Trophoblast cell (in vitro differentiated cells and primary cell): ENCODE data around the gene ENAH.

Experiments used
- DNase-seq, 2 donors: peaks; one replicate each; pipeline ENCODE4 v3.0.0-alpha.2; 2016
- H2AFZ ChIP-seq: 2 replicates; pipeline ENCODE4 v1.6.1; 2013; ENCODE audit warnings: low read length, moderate library complexity, mild to moderate bottlenecking; ENCODE audit not compliant: insufficient read depth, poor library complexity
- H2AK5ac ChIP-seq: 2 replicates; pipeline ENCODE4 v1.6.1; 2013; ENCODE audit warnings: mild to moderate bottlenecking, low read length
- H2BK120ac ChIP-seq: 2 replicates; pipeline ENCODE4 v1.6.1; 2013; ENCODE audit warnings: low read length, mild to moderate bottlenecking, moderate library complexity; ENCODE audit not compliant: insufficient read depth, poor library complexity
- H2BK12ac ChIP-seq: 2 replicates; pipeline ENCODE4 v1.6.1; 2013; ENCODE audit warnings: mild to moderate bottlenecking, low read length, moderate library complexity
- H2BK5ac ChIP-seq: 2 replicates; pipeline ENCODE4 v1.6.1; 2013; ENCODE audit warnings: low read length, low read depth, moderate library complexity, mild to moderate bottlenecking; ENCODE audit not compliant: poor library complexity
- H3K14ac ChIP-seq: 2 replicates; pipeline ENCODE4 v1.6.1; 2013; ENCODE audit warnings: mild to moderate bottlenecking, low read length
- H3K18ac ChIP-seq: 2 replicates; pipeline ENCODE4 v1.6.1; 2013; ENCODE audit warnings: mild to moderate bottlenecking, low read length
- H3K23ac ChIP-seq: 2 replicates; pipeline ENCODE4 v1.6.1; 2013; ENCODE audit warnings: low read length
- H3K27ac ChIP-seq: 2 replicates; pipeline ENCODE4 v1.5.1; 2013; ENCODE audit warnings: low read depth, mild to moderate bottlenecking, inconsistent platforms, low read length, moderate library complexity
- H3K27me3 ChIP-seq: 2 replicates; pipeline ENCODE4 v1.6.1; 2013; ENCODE audit warnings: inconsistent platforms, mild to moderate bottlenecking, low read length, moderate library complexity; ENCODE audit not compliant: insufficient read depth
- H3K36me3 ChIP-seq, 2 experiments: 1 replicate in 1 of 2; 2 replicates in 1 of 2; pipeline ENCODE4 v1.6.1; 2013; ENCODE audit warnings: low read length in 2 of 2, mild to moderate bottlenecking in 2 of 2, moderate library complexity in 1 of 2; ENCODE audit not compliant: insufficient read depth in 2 of 2, control insufficient read depth in 1 of 2
- H3K4ac ChIP-seq: 2 replicates; pipeline ENCODE4 v1.6.1; 2013; ENCODE audit warnings: low read depth, mild to moderate bottlenecking, low read length, moderate library complexity
- H3K4me1 ChIP-seq, 2 experiments: 1 replicate in 1 of 2; 2 replicates in 1 of 2; pipeline ENCODE4 v1.6.1; 2013; ENCODE audit warnings: low read length in 2 of 2, mild to moderate bottlenecking in 2 of 2, moderate library complexity in 1 of 2; ENCODE audit not compliant: insufficient read depth in 2 of 2, control insufficient read depth in 1 of 2
- H3K4me2 ChIP-seq: 2 replicates; pipeline ENCODE4 v1.6.1; 2013; ENCODE audit warnings: inconsistent platforms, mild to moderate bottlenecking, low read length, moderate library complexity
- H3K4me3 ChIP-seq: 2 replicates; pipeline ENCODE4 v1.5.1; 2013; ENCODE audit warnings: mild to moderate bottlenecking, low read depth, low read length, inconsistent platforms
- H3K79me1 ChIP-seq: one replicate; pipeline ENCODE4 v1.6.1; 2013; ENCODE audit warnings: low read length
- H3K79me2 ChIP-seq: 2 replicates; pipeline ENCODE4 v1.6.1; 2013; ENCODE audit warnings: low read length, mild to moderate bottlenecking; ENCODE audit not compliant: control insufficient read depth, insufficient read depth, poor library complexity
- H3K9ac ChIP-seq: 2 replicates; pipeline ENCODE4 v1.6.1; 2013; ENCODE audit warnings: mild to moderate bottlenecking, low read length
- H3K9me3 ChIP-seq: 2 replicates; pipeline ENCODE4 v1.6.1; 2013; ENCODE audit warnings: low read depth, mild to moderate bottlenecking, control low read depth, inconsistent platforms, low read length; ENCODE audit not compliant: insufficient read depth
- H4K12ac ChIP-seq: 2 replicates; pipeline ENCODE4 v1.6.1; 2013; ENCODE audit warnings: low read depth, mild to moderate bottlenecking, low read length, moderate library complexity
- H4K8ac ChIP-seq: 2 replicates; pipeline ENCODE4 v1.6.1; 2013; ENCODE audit warnings: low read depth, mild to moderate bottlenecking, low read length, moderate library complexity
- H4K91ac ChIP-seq: one replicate; pipeline ENCODE4 v1.6.1; 2013; ENCODE audit warnings: low read depth, mild to moderate bottlenecking, low read length, moderate library complexity
- WGBS: extraction: QIAGEN DNeasy Blood & Tissue Kit; methylation state at CpG from one replicate; pipeline ENCODE4 v1.1.7; 2013; ENCODE audit warnings: missing lambda C conversion rate; ENCODE audit not compliant: insufficient read length, insufficient coverage; ENCODE audit errors: extremely low coverage; 5-methylcytosine and 5-hydroxymethylcytosine counted together

ENAH gene

DNA sequence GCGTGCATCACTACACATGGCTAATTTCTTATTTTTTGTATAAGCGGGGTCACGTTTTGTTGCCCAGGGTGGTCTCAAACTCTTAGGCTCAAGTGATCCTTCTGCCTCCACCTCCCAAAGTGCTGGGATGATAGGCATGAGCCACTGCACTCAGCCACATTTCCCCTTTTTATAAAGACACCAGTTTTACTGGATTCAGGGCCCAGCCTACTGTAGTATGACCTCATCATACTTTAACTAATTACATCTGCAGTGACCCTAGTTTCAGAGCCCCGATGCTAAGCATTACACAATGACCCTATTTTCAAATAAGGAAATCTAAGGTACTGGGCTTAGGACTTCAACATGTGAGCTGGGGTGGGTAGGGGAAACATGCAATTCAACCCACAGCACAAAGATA is 31.8 kb upstream of the ENAH start:
- no peaks in the 10 kb centered on the region for H3K9me3 ChIP-seq
- WGBS: no CpG with 5 or more reads among the region's 4 CpGs
- H3K27me3 ChIP-seq: no peaks in the 10 kb centered on the region
- no peaks in the 10 kb centered on the region for H3K4me1 ChIP-seq
- no peak overlapping the region for H3K4me3 ChIP-seq
- no peak overlapping the region for H2AFZ ChIP-seq
- no peak overlapping the region for H2BK120ac ChIP-seq
- H4K91ac ChIP-seq: no peak overlapping the region
- no peak overlapping the region for H3K9ac ChIP-seq
- H3K23ac ChIP-seq: no peak overlapping the region
- no peak overlapping the region for H3K18ac ChIP-seq
- no peak overlapping the region for H4K8ac ChIP-seq
- H3K4ac ChIP-seq: no peak overlapping the region
- H3K36me3 ChIP-seq: no peaks in the 10 kb centered on the region
- no peak overlapping the region for H3K14ac ChIP-seq
- H3K4me2 ChIP-seq: no peak overlapping the region
- DNase-seq: no peak
- no peak overlapping the region for H4K12ac ChIP-seq
- no peak overlapping the region for H3K27ac ChIP-seq
- H2BK5ac ChIP-seq: no peak overlapping the region
- H2BK12ac ChIP-seq: no peak overlapping the region
- H3K79me2 ChIP-seq: no peaks in the 10 kb centered on the region
- H2AK5ac ChIP-seq: no peak overlapping the region
- no peaks in the 10 kb centered on the region for H3K79me1 ChIP-seq

GRCh38 chr1:225681231-225681630 is 28.3 kb upstream of the ENAH start:
- Histone ChIP-seq H2BK12ac (no peak overlapping the region), H2AK5ac (no peak overlapping the region), H3K23ac (no peak overlapping the region), H3K27ac (no peak overlapping the region), H3K79me1 (no peaks in the 10 kb centered on the region), H4K12ac (no peak overlapping the region), H3K4me1 (peaks cover 4 to 6% of the 10 kb centered on the region in 2 experiments), H3K4me3 (no peak overlapping the region), H3K14ac (no peak overlapping the region), H3K79me2 (no peaks in the 10 kb centered on the region), H3K18ac (no peak overlapping the region), H3K4me2 (no peak overlapping the region), H3K9me3 (no peaks in the 10 kb centered on the region), H3K9ac (no peak overlapping the region), H2AFZ (no peak overlapping the region), H4K91ac (no peak overlapping the region), H2BK5ac (no peak overlapping the region), H3K4ac (no peak overlapping the region), H2BK120ac (no peak overlapping the region), H3K36me3 (no peaks in the 10 kb centered on the region), H4K8ac (no peak overlapping the region), H3K27me3 (no peaks in the 10 kb centered on the region)
- no peak for DNase-seq
- WGBS: no CpG with 5 or more reads among the region's 2 CpGs

- H3K4me1 ChIP-seq: peaks cover 4 to 6% of the 10 kb centered on the region in 2 experiments
- H3K14ac ChIP-seq: no peak overlapping the region
- no peaks in the 10 kb centered on the region for H3K79me1 ChIP-seq
- no peak overlapping the region for H3K27ac ChIP-seq
- no peak overlapping the region for H3K9ac ChIP-seq
- H2AK5ac ChIP-seq: no peak overlapping the region
- H2BK12ac ChIP-seq: no peak overlapping the region
- WGBS: no CpG with 5 or more reads among the region's 2 CpGs
- no peaks in the 10 kb centered on the region for H3K36me3 ChIP-seq
- no peak for DNase-seq
- H2BK120ac ChIP-seq: no peak overlapping the region
- H3K4me3 ChIP-seq: no peak overlapping the region
- no peak overlapping the region for H3K4me2 ChIP-seq
- no peaks in the 10 kb centered on the region for H3K79me2 ChIP-seq
- H3K4ac ChIP-seq: no peak overlapping the region
- H4K12ac ChIP-seq: no peak overlapping the region
- H3K23ac ChIP-seq: no peak overlapping the region
- H4K91ac ChIP-seq: no peak overlapping the region
- no peak overlapping the region for H2AFZ ChIP-seq
- no peak overlapping the region for H2BK5ac ChIP-seq
- no peak overlapping the region for H3K18ac ChIP-seq
- H3K9me3 ChIP-seq: no peaks in the 10 kb centered on the region
- H4K8ac ChIP-seq: no peak overlapping the region
- no peaks in the 10 kb centered on the region for H3K27me3 ChIP-seq
These were observed 25.6 kb upstream of the ENAH start for GRCh38 chr1:225678545-225678944.

- no peak for DNase-seq
These were observed 24.6 kb upstream of the ENAH start for GRCh38 chr1:225677350-225678124.

More at GRCh38 chr1:225677350-225678124, 24.6 kb upstream of the ENAH start:
- H2BK5ac ChIP-seq: no peak overlapping the region
- H4K12ac ChIP-seq: no peak overlapping the region
- no peak overlapping the region for H4K91ac ChIP-seq
- H2AK5ac ChIP-seq: no peak overlapping the region
- no peak overlapping the region for H3K14ac ChIP-seq
- peaks cover 4 to 6% of the 10 kb centered on the region in 2 experiments for H3K4me1 ChIP-seq
- no peaks in the 10 kb centered on the region for H3K36me3 ChIP-seq
- no peak overlapping the region for H3K9ac ChIP-seq
- no peak overlapping the region for H2AFZ ChIP-seq
- no peak overlapping the region for H2BK120ac ChIP-seq
- no peaks in the 10 kb centered on the region for H3K79me2 ChIP-seq
- no peaks in the 10 kb centered on the region for H3K79me1 ChIP-seq
- H3K23ac ChIP-seq: no peak overlapping the region
- no peak overlapping the region for H3K4me3 ChIP-seq
- no peak overlapping the region for H4K8ac ChIP-seq
- WGBS: no CpG with 5 or more reads among the region's 40 CpGs
- no peaks in the 10 kb centered on the region for H3K27me3 ChIP-seq
- no peak overlapping the region for H3K27ac ChIP-seq
- no peak overlapping the region for H3K18ac ChIP-seq
- no peaks in the 10 kb centered on the region for H3K9me3 ChIP-seq
- no peak overlapping the region for H3K4ac ChIP-seq
- H3K4me2 ChIP-seq: peak overlapping the region; percentile 49
- no peak overlapping the region for H2BK12ac ChIP-seq
